ENCODE measurements around the gene SNX8.

DNA sequence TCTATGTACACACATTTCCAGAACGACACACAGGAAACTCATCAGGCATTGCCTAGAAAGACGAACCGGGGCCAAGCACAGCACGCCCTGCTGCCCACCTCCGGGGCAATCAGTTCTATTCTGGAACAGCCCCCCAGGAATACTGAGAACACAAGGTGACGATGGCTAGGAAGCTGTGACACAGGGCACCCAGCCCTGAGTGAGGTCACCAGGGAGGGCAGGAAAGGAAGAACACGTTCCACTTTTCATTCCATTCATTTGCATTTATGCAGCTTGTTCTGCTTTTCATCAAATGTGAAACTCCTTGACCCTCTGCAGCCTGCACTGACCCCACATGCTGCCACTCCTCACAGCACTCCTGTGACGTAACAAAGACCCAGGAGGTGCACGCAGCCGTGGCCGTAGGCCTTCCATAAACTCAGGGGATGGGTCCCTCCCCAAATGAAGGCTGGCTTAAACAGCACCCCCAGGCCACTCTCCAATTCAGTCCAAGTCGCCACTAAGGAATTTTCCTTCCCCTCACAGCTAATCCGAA lies 110.4 kb downstream of the SNX8 start:
- TF ChIP-seq CTCF (IDR thresholded peaks at IDR 0.05) (no peak), POLR2AphosphoS5 (IDR thresholded peaks at IDR 0.05; ENCODE audit: insufficient read depth in 1 of 2, low read depth in 1 of 2) (peak in 1 of 2 donors; percentile 28)

Measured in vagina (tissue), 2 donors.